Measurements from ENCODE around the gene EGFL8.
"Not testable (repeated sequence)": the region's sequence is repeated elsewhere in the genome, so short reads cannot be mapped to it uniquely, and the experiment has no call there.

The EGFL8 gene

GRCh38 chr6:32183483-32184083 is 19.2 kb downstream of the EGFL8 start:
- no peak for DNase-seq (ENCODE audit: low read depth in 3 of 3)

GRCh38 chr6:32184084-32184640 is 19.8 kb downstream of the EGFL8 start, which contains the start of gene AGER:
Gene AGER (minus strand): TSS chr6:32184253. CDS start chr6:32184222, 31 bp downstream.
- DNase-seq (ENCODE audit: low read depth in 3 of 3): no peak

GRCh38 chr6:32185681-32186131 is 21.3 kb downstream of the EGFL8 start:
- peak in 1 of 3 experiments; percentile 46 for DNase-seq (ENCODE audit: low read depth in 3 of 3)

- DNase-seq (ENCODE audit: low read depth in 3 of 3): not testable (repeated sequence)
These were observed 21.9 kb downstream of the EGFL8 start for GRCh38 chr6:32186151-32186840.

- DNase-seq (ENCODE audit: low read depth in 3 of 3): no peak
These were observed 22.8 kb downstream of the EGFL8 start for GRCh38 chr6:32187009-32187709.

GRCh38 chr6:32187725-32188380 is 23.5 kb downstream of the EGFL8 start:
- not testable (repeated sequence) for DNase-seq (ENCODE audit: low read depth in 3 of 3)

GRCh38 chr6:32188381-32189068 is 24.1 kb downstream of the EGFL8 start:
- no peak for DNase-seq (ENCODE audit: low read depth in 3 of 3)

GRCh38 chr6:32189069-32189741 is 24.8 kb downstream of the EGFL8 start:
- no peak for DNase-seq (ENCODE audit: low read depth in 3 of 3)

- no peak for DNase-seq (ENCODE audit: low read depth in 3 of 3)
These were observed 25.3 kb downstream of the EGFL8 start for GRCh38 chr6:32189742-32190053.

- peak; percentile 73 to 82 (median 75) for DNase-seq (ENCODE audit: low read depth in 3 of 3)
These were observed 25.9 kb downstream of the EGFL8 start, which contains the start of gene PBX2 for GRCh38 chr6:32190054-32190851. Gene PBX2 (minus strand): TSS chr6:32190202. CDS start chr6:32189915, 287 bp downstream.

GRCh38 chr6:32190911-32191677 is 26.7 kb downstream of the EGFL8 start:
- DNase-seq (ENCODE audit: low read depth in 3 of 3): no peak

GRCh38 chr6:32191696-32192607 is 27.6 kb downstream of the EGFL8 start:
- no peak for DNase-seq (ENCODE audit: low read depth in 3 of 3)

- DNase-seq (ENCODE audit: low read depth in 3 of 3): no peak
These were observed 28.2 kb downstream of the EGFL8 start, which contains the start of gene GPSM3 for GRCh38 chr6:32192608-32193039. Gene GPSM3 (minus strand): TSS chr6:32192643. CDS start chr6:32192513, 130 bp downstream.

GRCh38 chr6:32193096-32193495 is 28.7 kb downstream of the EGFL8 start:
- DNase-seq (ENCODE audit: low read depth in 3 of 3): not testable (repeated sequence)

GRCh38 chr6:32194388-32194787 is 30.0 kb downstream of the EGFL8 start:
- no peak for DNase-seq (ENCODE audit: low read depth in 3 of 3)

- DNase-seq (ENCODE audit: low read depth in 3 of 3): no peak
These were observed 30.6 kb downstream of the EGFL8 start for GRCh38 chr6:32194825-32195651.

- DNase-seq (ENCODE audit: low read depth in 3 of 3): peak; percentile 98 to 100 (median 99)
These were observed 31.2 kb downstream of the EGFL8 start for GRCh38 chr6:32195652-32195901.

Measured in stimulated activated CD4-positive, alpha-beta T cell treated with anti-CD3 and anti-CD28 coated beads, TNF-alpha, amount 100 ng/mL, for 4 hours (primary cell).